ENCODE results near the gene PTMS.

- TF ChIP-seq POLR2AphosphoS5 (IDR thresholded peaks at IDR 0.05; ENCODE audit: low read depth, low read length) (no peak), POLR2A (IDR thresholded peaks at IDR 0.05; ENCODE audit: low read depth, low read length) (no peak), SPI1 (IDR thresholded peaks at IDR 0.05; ENCODE audit: low read depth, low read length) (no peak), POU2F2 (IDR thresholded peaks at IDR 0.05; ENCODE audit: low read depth, low read length) (no peak), TAF1 (IDR thresholded peaks at IDR 0.05; ENCODE audit: low read depth, low read length) (no peak), PAX5 (IDR thresholded peaks at IDR 0.05; ENCODE audit: insufficient read depth, low read length, severe bottlenecking) (no peak)
These were observed 21.1 kb downstream of the PTMS start for GRCh38 chr12:6787309-6787708.

Measured in GM12891 (cell line).